SK-N-SH (cell line): ENCODE measurements around the gene NRCAM.

Experiments used
- EZH2phosphoT487 ChIP-seq: fragments of 200-600 bp; sonication (generic); IDR thresholded peaks from 2 replicates; pipeline ENCODE4 v1.6.1; 2017; ENCODE audit warnings: low read depth, mixed run types, mild to moderate bottlenecking, antibody characterized with exemption, moderate library complexity, borderline replicate concordance
- FOSL2 ChIP-seq: IDR thresholded peaks from 2 replicates; pipeline ENCODE4 v1.4.0; 2012; ENCODE audit warnings: low read depth, mild to moderate bottlenecking, moderate library complexity, borderline replicate concordance
- FOXM1 ChIP-seq: IDR thresholded peaks from 2 replicates; pipeline ENCODE4 v1.4.0; 2012; ENCODE audit warnings: low read depth, mild to moderate bottlenecking
- GATA2 ChIP-seq: sonication (generic); formaldehyde crosslinking; IDR thresholded peaks from 2 replicates; pipeline ENCODE4 v1.5.0; 2020; ENCODE audit warnings: mild to moderate bottlenecking, missing genetic modification reagents
- TF ChIP-seq, protein P1 (sequence below): fragments of 200-600 bp; sonication (generic); IDR thresholded peaks from 2 replicates; pipeline ENCODE4 v1.6.1; 2017; ENCODE audit warnings: antibody characterized with exemption, mild to moderate bottlenecking, moderate library complexity
- TF ChIP-seq, protein P2 (sequence below): IDR thresholded peaks from 2 replicates; pipeline ENCODE4 v1.4.0; 2012; ENCODE audit warnings: low read depth, borderline replicate concordance

DNA sequence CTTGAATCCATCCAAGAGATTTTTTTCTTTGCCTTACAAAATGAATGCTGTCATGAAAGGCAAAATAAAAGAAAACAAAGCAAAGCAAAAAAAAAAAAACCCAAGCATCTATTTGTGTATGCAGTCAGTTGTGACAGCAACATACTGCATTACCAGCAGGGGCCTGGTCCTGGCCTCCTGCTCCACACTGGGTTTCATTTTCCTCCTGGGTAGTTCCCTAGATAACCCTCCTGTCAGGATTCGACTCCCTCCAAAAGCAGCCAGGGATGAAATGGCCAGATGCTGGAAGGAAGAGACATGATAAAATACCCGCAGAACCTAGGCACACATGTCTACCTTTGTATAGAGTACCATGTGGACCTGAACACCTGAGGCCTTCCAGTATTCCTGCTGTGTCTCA, 148.6 kb downstream of the NRCAM start:
- TF ChIP-seq, protein P1, sequence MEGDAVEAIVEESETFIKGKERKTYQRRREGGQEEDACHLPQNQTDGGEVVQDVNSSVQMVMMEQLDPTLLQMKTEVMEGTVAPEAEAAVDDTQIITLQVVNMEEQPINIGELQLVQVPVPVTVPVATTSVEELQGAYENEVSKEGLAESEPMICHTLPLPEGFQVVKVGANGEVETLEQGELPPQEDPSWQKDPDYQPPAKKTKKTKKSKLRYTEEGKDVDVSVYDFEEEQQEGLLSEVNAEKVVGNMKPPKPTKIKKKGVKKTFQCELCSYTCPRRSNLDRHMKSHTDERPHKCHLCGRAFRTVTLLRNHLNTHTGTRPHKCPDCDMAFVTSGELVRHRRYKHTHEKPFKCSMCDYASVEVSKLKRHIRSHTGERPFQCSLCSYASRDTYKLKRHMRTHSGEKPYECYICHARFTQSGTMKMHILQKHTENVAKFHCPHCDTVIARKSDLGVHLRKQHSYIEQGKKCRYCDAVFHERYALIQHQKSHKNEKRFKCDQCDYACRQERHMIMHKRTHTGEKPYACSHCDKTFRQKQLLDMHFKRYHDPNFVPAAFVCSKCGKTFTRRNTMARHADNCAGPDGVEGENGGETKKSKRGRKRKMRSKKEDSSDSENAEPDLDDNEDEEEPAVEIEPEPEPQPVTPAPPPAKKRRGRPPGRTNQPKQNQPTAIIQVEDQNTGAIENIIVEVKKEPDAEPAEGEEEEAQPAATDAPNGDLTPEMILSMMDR = no peak
- TF ChIP-seq, protein P2, sequence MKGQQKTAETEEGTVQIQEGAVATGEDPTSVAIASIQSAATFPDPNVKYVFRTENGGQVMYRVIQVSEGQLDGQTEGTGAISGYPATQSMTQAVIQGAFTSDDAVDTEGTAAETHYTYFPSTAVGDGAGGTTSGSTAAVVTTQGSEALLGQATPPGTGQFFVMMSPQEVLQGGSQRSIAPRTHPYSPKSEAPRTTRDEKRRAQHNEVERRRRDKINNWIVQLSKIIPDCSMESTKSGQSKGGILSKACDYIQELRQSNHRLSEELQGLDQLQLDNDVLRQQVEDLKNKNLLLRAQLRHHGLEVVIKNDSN = no peak
- TF ChIP-seq EZH2phosphoT487 (no peak), FOXM1 (no peak), FOSL2 (no peak), GATA2 (CRISPR knock-in tag) (no peak)
